ENCODE data around the gene UGT1A3.

GRCh38 chr2:233693963-233694362 lies 34.9 kb upstream of the UGT1A3 start:
- TF ChIP-seq POLR2A (IDR thresholded peaks at IDR 0.05; ENCODE audit: low read depth, low read length) = no peak
- TF ChIP-seq POLR2AphosphoS5 (IDR thresholded peaks at IDR 0.05; ENCODE audit: low read depth, low read length) = no peak
- no peak for TF ChIP-seq POU2F2 (IDR thresholded peaks at IDR 0.05; ENCODE audit: low read depth, low read length)
